GM18951 (cell line): Measurements from ENCODE around the gene SLC38A8.

Source experiments
- POLR2A ChIP-seq: IDR thresholded peaks from 4 replicates; pipeline ENCODE4 v1.6.1; 2011; ENCODE audit warnings: mild to moderate bottlenecking; ENCODE audit not compliant: insufficient read length, insufficient read depth; ENCODE audit errors: extremely low read depth
- in situ Hi-C: fragments of 300-500 bp; cut with MboI; formaldehyde crosslinking; loops from one replicate; pipeline ENCODE4 v1.12.0; 2022; ENCODE audit warnings: low sequenced_read_pairs, mixed read lengths, inconsistent platforms; ENCODE audit not compliant: unreplicated experiment

Gene SLC38A8

GRCh38 chr16:84052071-84052622 lies 9.6 kb upstream of the SLC38A8 start:
- in situ Hi-C loops: no loop called here
- no peak for TF ChIP-seq POLR2A

- no peak for TF ChIP-seq POLR2A
- in situ Hi-C loops: no loop called here
These were observed 7.7 kb upstream of the SLC38A8 start for GRCh38 chr16:84050316-84050715.

GRCh38 chr16:84049403-84050060 lies 6.9 kb upstream of the SLC38A8 start:
- no peak for TF ChIP-seq POLR2A
- in situ Hi-C loops: no loop called here

GRCh38 chr16:84048871-84049270 lies 6.3 kb upstream of the SLC38A8 start:
- no peak for TF ChIP-seq POLR2A
- in situ Hi-C loops: no loop called here

- TF ChIP-seq POLR2A: no peak
- in situ Hi-C loops: no loop called here
These were observed 5.7 kb upstream of the SLC38A8 start for GRCh38 chr16:84048270-84048669.

- in situ Hi-C loops: no loop called here
- no peak for TF ChIP-seq POLR2A
These were observed 5.0 kb upstream of the SLC38A8 start for GRCh38 chr16:84047626-84048025.

- no peak for TF ChIP-seq POLR2A
- in situ Hi-C loops: no loop called here
These were observed 4.6 kb upstream of the SLC38A8 start for GRCh38 chr16:84047206-84047605.

- in situ Hi-C loops: no loop called here
- no peak for TF ChIP-seq POLR2A
These were observed 3.3 kb upstream of the SLC38A8 start for GRCh38 chr16:84045818-84046470.

- in situ Hi-C loops: no loop called here
- TF ChIP-seq POLR2A: no peak
These were observed 2.6 kb upstream of the SLC38A8 start for GRCh38 chr16:84045001-84045817.

GRCh38 chr16:84044118-84044488 lies 1.5 kb upstream of the SLC38A8 start:
- TF ChIP-seq POLR2A: no peak
- in situ Hi-C loops: no loop called here

- TF ChIP-seq POLR2A: no peak
- in situ Hi-C loops: no loop called here
These were observed 1.0 kb upstream of the SLC38A8 start for GRCh38 chr16:84043486-84044117.

GRCh38 chr16:84042879-84043485 lies 387 bp upstream of the SLC38A8 start:
- no peak for TF ChIP-seq POLR2A
- in situ Hi-C loops: no loop called here

GRCh38 chr16:84041881-84042280 lies 714 bp downstream of the SLC38A8 start:
- in situ Hi-C loops: no loop called here
- TF ChIP-seq POLR2A: no peak
